IMR-90 (cell line): ENCODE results near the gene LMO2. TPM values are rescaled to one million over a fixed set of nuclear protein-coding genes. Genes with fewer than 3 reads are reported as not detected.

ENCODE experiments used
- ATAC-seq: fragments of 200-7000 bp; cut with Tn5 transposase; 2 replicates; pipeline ENCODE4 v1.9.1; 2020; ENCODE audit warnings: low read depth, mild to moderate bottlenecking, moderate library complexity
- BruUV-seq: library from RNA; stranded (reverse); fragments of 400-500 nt; replicated peaks from 2 replicates; lab custom pipeline; 2021; lab: Mats Ljungman, UMichigan
- CTCF ChIA-PET: fragments of 300-600 bp; formaldehyde crosslinking; extraction: SDS; loops from one replicate; lab custom pipeline; 2021; ENCODE audit warnings: antibody characterized with exemption; lab: Yijun Ruan, JAX
- POLR2A ChIA-PET: fragments of 300-600 bp; sonication (Branson Sonifier 250); formaldehyde crosslinking; loops from one replicate; lab custom pipeline; 2022; ENCODE audit warnings: antibody characterized with exemption; ENCODE audit not compliant: unreplicated experiment; lab: Charles Lee
- DNase-seq: peaks from one replicate; pipeline ENCODE4 v3.0.0; 2013
- H2AFZ ChIP-seq: replicated peaks from 2 replicates; pipeline ENCODE3; 2013; ENCODE audit warnings: low read length, mild to moderate bottlenecking; ENCODE audit not compliant: poor library complexity
- H2AK5ac ChIP-seq: 2 replicates; pipeline ENCODE4 v1.6.1; 2013; ENCODE audit warnings: low read depth, low read length, inconsistent platforms
- H2AK9ac ChIP-seq: replicated peaks from 2 replicates; pipeline ENCODE3; 2013; ENCODE audit warnings: mild to moderate bottlenecking, low read depth, low read length, moderate library complexity; ENCODE audit not compliant: poor library complexity
- H2BK120ac ChIP-seq: 2 replicates; pipeline ENCODE4 v1.6.1; 2013; ENCODE audit warnings: low read depth, low read length, inconsistent platforms
- H2BK15ac ChIP-seq: 3 replicates; pipeline ENCODE4 v1.6.1; 2013; ENCODE audit warnings: low read depth, low read length, inconsistent platforms
- H2BK20ac ChIP-seq: 2 replicates; pipeline ENCODE4 v1.6.1; 2013; ENCODE audit warnings: low read depth, mild to moderate bottlenecking, inconsistent platforms, low read length, moderate library complexity
- H2BK5ac ChIP-seq: 2 replicates; pipeline ENCODE4 v1.6.1; 2013; ENCODE audit warnings: mild to moderate bottlenecking, low read depth, low read length, inconsistent platforms; ENCODE audit not compliant: poor library complexity, severe bottlenecking
- H3K14ac ChIP-seq: replicated peaks from 2 replicates; pipeline ENCODE4 v1.6.1; 2013; ENCODE audit warnings: low read depth, low read length, inconsistent platforms
- H3K18ac ChIP-seq: 2 replicates; pipeline ENCODE4 v1.6.1; 2013; ENCODE audit warnings: low read depth, low read length, control low read depth
- H3K23ac ChIP-seq: 2 replicates; pipeline ENCODE4 v1.6.1; 2013; ENCODE audit warnings: low read depth, low read length, inconsistent platforms
- H3K27ac ChIP-seq: 2 replicates; pipeline ENCODE4 v1.5.1; 2013; ENCODE audit warnings: mild to moderate bottlenecking, control low read depth, low read length; ENCODE audit not compliant: insufficient read depth
- H3K27me3 ChIP-seq: 2 replicates; pipeline ENCODE4 v1.6.1; 2013; ENCODE audit warnings: low read length; ENCODE audit not compliant: control insufficient read depth, insufficient read depth
- H3K36me3 ChIP-seq: 2 replicates; pipeline ENCODE4 v1.6.1; 2013; ENCODE audit warnings: low read length, mixed read lengths; ENCODE audit not compliant: control insufficient read depth, insufficient read depth
- H3K4ac ChIP-seq: 2 replicates; pipeline ENCODE4 v1.6.1; 2013; ENCODE audit warnings: low read depth, low read length, inconsistent platforms
- H3K4me1 ChIP-seq: 2 replicates; pipeline ENCODE4 v1.6.1; 2013; ENCODE audit warnings: low read length, mixed read lengths; ENCODE audit not compliant: control insufficient read depth, insufficient read depth
- H3K4me2 ChIP-seq: 2 replicates; pipeline ENCODE4 v1.6.1; 2013; ENCODE audit warnings: low read depth, mild to moderate bottlenecking, control low read depth, low read length, moderate library complexity
- H3K4me3 ChIP-seq: 2 replicates; pipeline ENCODE4 v1.5.1; 2013; ENCODE audit warnings: low read depth, mild to moderate bottlenecking, control low read depth, low read length, moderate library complexity; ENCODE audit not compliant: insufficient read depth
- H3K56ac ChIP-seq: 2 replicates; pipeline ENCODE4 v1.6.1; 2013; ENCODE audit warnings: low read length, inconsistent platforms; ENCODE audit not compliant: insufficient read depth; ENCODE audit errors: extremely low read depth
- H3K79me1 ChIP-seq, 2 experiments: 2 replicates each; pipeline ENCODE4 v1.6.1; 2013; ENCODE audit warnings: low read length in 2 of 2, inconsistent platforms in 1 of 2, low read depth in 1 of 2
- H3K9ac ChIP-seq: 2 replicates; pipeline ENCODE4 v1.6.1; 2013; ENCODE audit warnings: low read depth, low read length, control low read depth
- H3K9me1 ChIP-seq: 2 replicates; pipeline ENCODE4 v1.6.1; 2013; ENCODE audit warnings: low read length, inconsistent platforms; ENCODE audit not compliant: insufficient read depth
- H3K9me3 ChIP-seq: 2 replicates; pipeline ENCODE4 v1.6.1; 2013; ENCODE audit warnings: low read length; ENCODE audit not compliant: control insufficient read depth, insufficient read depth
- H4K20me1 ChIP-seq: 2 replicates; pipeline ENCODE4 v1.6.1; 2013; ENCODE audit warnings: low read length, inconsistent platforms; ENCODE audit not compliant: insufficient read depth
- H4K5ac ChIP-seq: 2 replicates; pipeline ENCODE4 v1.6.1; 2013; ENCODE audit warnings: mild to moderate bottlenecking, low read depth, low read length, control low read depth
- H4K8ac ChIP-seq, 2 experiments: 2 replicates each; pipeline ENCODE4 v1.6.1; 2013; ENCODE audit warnings: low read depth in 2 of 2, low read length in 2 of 2, control low read depth in 1 of 2, inconsistent platforms in 1 of 2
- H4K91ac ChIP-seq: 2 replicates; pipeline ENCODE4 v1.6.1; 2013; ENCODE audit warnings: low read depth, low read length, inconsistent platforms; ENCODE audit not compliant: insufficient read depth
- BHLHE40 ChIP-seq: fragments of 150-350 bp; IDR thresholded peaks from 2 replicates; pipeline ENCODE4 v1.6.1; 2016; ENCODE audit warnings: mild to moderate bottlenecking, low read depth, low read length
- CEBPB ChIP-seq: IDR thresholded peaks from 2 replicates; pipeline ENCODE4 v1.6.1; 2012; ENCODE audit warnings: low read depth, low read length, improper control_type of control experiment
- FOS ChIP-seq: fragments of 150-350 bp; IDR thresholded peaks from 2 replicates; pipeline ENCODE4 v1.6.1; 2016; ENCODE audit warnings: low read depth, low read length
- MAFK ChIP-seq: IDR thresholded peaks from 2 replicates; pipeline ENCODE4 v1.6.1; 2012; ENCODE audit warnings: low read depth, low read length, improper control_type of control experiment
- MAZ ChIP-seq: IDR thresholded peaks from 2 replicates; pipeline ENCODE4 v1.6.1; 2012; ENCODE audit warnings: low read depth, mild to moderate bottlenecking, low read length, improper control_type of control experiment, moderate library complexity, borderline replicate concordance
- MXI1 ChIP-seq: IDR thresholded peaks from 2 replicates; pipeline ENCODE4 v1.6.1; 2012; ENCODE audit warnings: low read depth, mild to moderate bottlenecking, low read length, moderate library complexity, borderline replicate concordance
- RCOR1 ChIP-seq: IDR thresholded peaks from 2 replicates; pipeline ENCODE4 v1.6.1; 2012; ENCODE audit warnings: mild to moderate bottlenecking, low read length, improper control_type of control experiment; ENCODE audit not compliant: insufficient replicate concordance
- USF2 ChIP-seq: fragments of 150-350 bp; IDR thresholded peaks from 2 replicates; pipeline ENCODE4 v1.6.1; 2017; ENCODE audit warnings: mild to moderate bottlenecking, antibody characterized with exemption, low read length, low read depth
- WGBS, 2 experiments: methylation state at CpG; one replicate each; pipeline versions ENCODE4 v1.1.5 to v1.1.7; 2013; ENCODE audit warnings: missing lambda C conversion rate in 2 of 2; ENCODE audit not compliant: insufficient read length in 1 of 2; ENCODE audit errors: extremely low coverage in 2 of 2; 5-methylcytosine and 5-hydroxymethylcytosine counted together
- dilution Hi-C: fragments of 300-500 bp; cut with HindIII; formaldehyde crosslinking; loops from one replicate; pipeline ENCODE4 v1.14.3; 2018; ENCODE audit warnings: low sequenced_read_pairs; ENCODE audit not compliant: unreplicated experiment
- in situ Hi-C: fragments of 300-500 bp; cut with MboI; formaldehyde crosslinking; loops from 3 replicates; pipeline ENCODE4 v1.14.3; 2019; ENCODE audit warnings: low sequenced_read_pairs, inconsistent platforms, mixed read lengths
- intact Hi-C: fragments of 100-400 bp; cut with micrococcal nuclease; formaldehyde crosslinking; loops from 2 replicates; pipeline ENCODE4 v1.10.0; 2022
- polyA plus RNA-seq, 3 experiments: library from polyadenylated mRNA; depleted of rRNA; stranded (reverse); fragments of >200 nt; gene quantifications; 2 replicates each; pipeline ENCODE4 v1.2.3, GENCODE V29; 2012; ENCODE audit warnings: low replicate concordance in 1 of 3
- total RNA-seq: library from RNA; depleted of rRNA; stranded (reverse); fragments of >200 nt; gene quantifications from 2 replicates; pipeline ENCODE4 v1.2.3, GENCODE V29; 2012

Gene LMO2
- total and polyA plus RNA-seq, 2 of the 4 experiments (the other 2 are of a cell fraction) = not detected

- TF ChIP-seq MAFK (no peak), BHLHE40 (no peak), USF2 (no peak), FOS (no peak), CEBPB (no peak), RCOR1 (no peak), MXI1 (no peak), MAZ (no peak)
- Histone ChIP-seq H4K5ac (no peak overlapping the region), H3K18ac (no peak overlapping the region), H3K56ac (no peak overlapping the region), H2AK5ac (no peak overlapping the region), H3K36me3 (no peaks in the 10 kb centered on the region), H3K9me3 (no peaks in the 10 kb centered on the region), H3K14ac (no peak overlapping the region), H3K27ac (no peak overlapping the region), H3K27me3 (peaks cover 51% of the 10 kb centered on the region), H3K4me2 (no peak overlapping the region), H2BK5ac (no peak overlapping the region), H3K23ac (no peak overlapping the region), H3K79me1 (no peaks in the 10 kb centered on the region), H2AFZ (no peak overlapping the region), H3K4me3 (no peak overlapping the region), H2BK120ac (no peak overlapping the region), H3K9ac (no peak overlapping the region), H3K4ac (no peak overlapping the region), H2BK15ac (no peak overlapping the region), H2BK20ac (no peak overlapping the region), H3K9me1 (no peaks in the 10 kb centered on the region), H4K20me1 (no peaks in the 10 kb centered on the region), H3K4me1 (no peaks in the 10 kb centered on the region), H2AK9ac (no peak overlapping the region), H4K91ac (no peak overlapping the region), H4K8ac (no peak overlapping the region)
- no peak for DNase-seq
- POLR2A ChIA-PET = no interaction called here
- WGBS, 2 experiments = no CpG with 5 or more reads among the region's 11 CpGs
- no TSS peak for BruUV-seq
- no peak for ATAC-seq
- dilution Hi-C loops (no loop called here), in situ Hi-C loops (no loop called here), intact Hi-C loops (no loop called here)
- CTCF ChIA-PET = interaction anchor here (0.9 kb wide), 1 partner anchor 24 kb away, joined by 4 read pairs; no protein-coding TSS in a partner anchor
Observed at GRCh38 chr11:33881651-33882503, 10.0 kb downstream of the LMO2 start.
